Upper lobe of left lung (tissue), 6 donors: ENCODE results near the gene TADA2A. TPM values are rescaled to one million over a fixed set of nuclear protein-coding genes. Genes with fewer than 3 reads are reported as not detected.

Experiments
- ATAC-seq, 2 donors: fragments of 200-7000 bp; cut with Tn5 transposase; one replicate each; pipeline ENCODE4 v1.9.1; 2022; ENCODE audit warnings: mild to moderate bottlenecking in 2 of 2, moderate library complexity in 2 of 2; ENCODE audit not compliant: low FRiP score in 2 of 2
- DNase-seq, 2 donors: peaks; one replicate each; pipeline ENCODE4 v3.0.0-alpha.2; 2019 to 2020
- H3K27ac ChIP-seq, 4 donors: fragments of 200-600 bp; sonication (generic); one replicate each; pipeline ENCODE4 v1.5.1; 2016 to 2019
- H3K27me3 ChIP-seq, 4 donors: fragments of 200-600 bp; sonication (generic); one replicate each; pipeline ENCODE4 v1.5.1; 2017 to 2019
- H3K36me3 ChIP-seq, 4 donors: fragments of 200-600 bp; sonication (generic); one replicate each; pipeline ENCODE4 v1.5.1; 2016 to 2019
- H3K4me1 ChIP-seq, 4 donors: fragments of 200-600 bp; sonication (generic); one replicate each; pipeline ENCODE4 v1.5.1; 2018 to 2019
- H3K4me3 ChIP-seq, 4 donors: fragments of 200-600 bp; sonication (generic); one replicate each; pipeline ENCODE4 v1.5.1; 2017 to 2019; ENCODE audit warnings: mild to moderate bottlenecking in 2 of 4, moderate library complexity in 1 of 4
- H3K9me3 ChIP-seq, 4 donors: fragments of 200-600 bp; sonication (generic); one replicate each; pipeline ENCODE4 v1.5.1; 2018 to 2019
- CTCF ChIP-seq, 6 experiments: fragments of 450-650 bp in 4 of 6; fragments of 200-600 bp in 2 of 6; sonication (generic) in 2 of 6; IDR thresholded peaks; one replicate each; pipeline ENCODE4 v1.5.1; 2016 to 2019; ENCODE audit warnings: antibody characterized with exemption in 6 of 6
- EP300 ChIP-seq, 4 donors: sonication (generic); formaldehyde crosslinking; IDR thresholded peaks; one replicate each; pipeline ENCODE4 v1.5.1; 2017; ENCODE audit warnings: antibody characterized with exemption in 4 of 4, control low read depth in 2 of 4
- POLR2A ChIP-seq, 4 donors: fragments of 450-650 bp; IDR thresholded peaks; one replicate each; pipeline ENCODE4 v1.5.1; 2016 to 2017; ENCODE audit warnings: antibody characterized with exemption in 4 of 4, mild to moderate bottlenecking in 2 of 4
- POLR2AphosphoS5 ChIP-seq, 2 donors: sonication (generic); formaldehyde crosslinking; IDR thresholded peaks; one replicate each; pipeline ENCODE4 v1.5.1; 2017; ENCODE audit warnings: antibody characterized with exemption in 2 of 2
- WGBS, 2 donors: methylation state at CpG; one replicate each; pipeline ENCODE4 v1.1.5; 2017 to 2018; 5-methylcytosine and 5-hydroxymethylcytosine counted together
- total RNA-seq, 6 donors: library from RNA; depleted of rRNA in 4 of 6; stranded (reverse); fragments of >200 nt in 4 of 6; gene quantifications; one replicate each; pipeline versions ENCODE4 v1.1.0 to v1.2.1, GENCODE V29; 2016 to 2021
- donor health status: DM: no; HTN: no; CAD: no; lungs with moderate emphysema.
- donor health status: DM: no; HTN: yes; CAD: no; lungs with severe emphysema.

The TADA2A gene
- total RNA-seq, 6 donors from 2014 or later: 9.8 to 37.7 (median 22.7) TPM

GRCh38 chr17:37373530-37374159 lies 33.0 kb upstream of the TADA2A start:
- DNase-seq (peak in 1 of 2 donors; percentile 62), ATAC-seq (peak; percentile 89 to 93)
- Histone ChIP-seq H3K27ac (no peak overlapping the region), H3K4me1 (peaks cover 0 to 4% (median 0%) of the 10 kb centered on the region in 4 donors), H3K36me3 (no peaks in the 10 kb centered on the region), H3K27me3 (no peaks in the 10 kb centered on the region), H3K9me3 (no peaks in the 10 kb centered on the region), H3K4me3 (no peak overlapping the region)
- no peak for TF ChIP-seq POLR2A (IDR thresholded peaks at IDR 0.05)
- TF ChIP-seq CTCF (IDR thresholded peaks at IDR 0.05): peak; percentile 85 to 97 (median 94)
- TF ChIP-seq POLR2AphosphoS5 (IDR thresholded peaks at IDR 0.05): no peak
- 4 to 5% methylated on average over 4 of the region's 4 CpGs for WGBS, 2 donors

- no peak for TF ChIP-seq POLR2AphosphoS5 (IDR thresholded peaks at IDR 0.05)
- no peak for TF ChIP-seq CTCF (IDR thresholded peaks at IDR 0.05)
- no peak for TF ChIP-seq EP300 (IDR thresholded peaks at IDR 0.05)
- no peak for TF ChIP-seq POLR2A (IDR thresholded peaks at IDR 0.05)
- Histone ChIP-seq H3K4me3 (no peak within 1 kb of the TSS), H3K27ac (no peak within 1 kb of the TSS), H3K27me3 (no peaks in the 10 kb centered on the region), H3K9me3 (no peaks in the 10 kb centered on the region), H3K4me1 (peaks cover 0 to 4% (median 0%) of the 10 kb centered on the region in 4 donors), H3K36me3 (no peaks in the 10 kb centered on the region)
- DNase-seq (no peak), ATAC-seq (no peak)
- WGBS, 2 donors: 86 to 94% methylated on average over 7 of the region's 7 CpGs
Observed at GRCh38 chr17:37375706-37376105, 31.0 kb upstream of the TADA2A start, which contains the start of gene C17orf78. TSS of gene C17orf78 (plus strand) at chr17:37375985. CDS start at chr17:37376093, 108 bp downstream.

GRCh38 chr17:37382056-37382455 lies 24.6 kb upstream of the TADA2A start:
- TF ChIP-seq POLR2A (IDR thresholded peaks at IDR 0.05) (no peak), EP300 (IDR thresholded peaks at IDR 0.05) (no peak), POLR2AphosphoS5 (IDR thresholded peaks at IDR 0.05) (no peak), CTCF (IDR thresholded peaks at IDR 0.05) (no peak)
- no peaks in the 10 kb centered on the region for H3K36me3 ChIP-seq
- H3K27me3 ChIP-seq: no peaks in the 10 kb centered on the region
- no peak overlapping the region for H3K4me3 ChIP-seq
- DNase-seq: no peak
- no peak overlapping the region for H3K27ac ChIP-seq
- no peaks in the 10 kb centered on the region for H3K4me1 ChIP-seq
- H3K9me3 ChIP-seq: no peaks in the 10 kb centered on the region
- WGBS, 2 donors: 80 to 88% methylated on average over 1 of the region's 1 CpG
- ATAC-seq: no peak

- H3K4me3 ChIP-seq: no peak overlapping the region
Observed at GRCh38 chr17:37384560-37385149, 22.0 kb upstream of the TADA2A start.

More at GRCh38 chr17:37384560-37385149, 22.0 kb upstream of the TADA2A start:
- H3K9me3 ChIP-seq: no peaks in the 10 kb centered on the region
- no peaks in the 10 kb centered on the region for H3K36me3 ChIP-seq
- H3K27me3 ChIP-seq: no peaks in the 10 kb centered on the region
- peaks cover 0 to 5% (median 0%) of the 10 kb centered on the region in 4 donors for H3K4me1 ChIP-seq
- no peak for DNase-seq
- ATAC-seq: no peak
- no peak overlapping the region for H3K27ac ChIP-seq
- TF ChIP-seq POLR2A (IDR thresholded peaks at IDR 0.05) (no peak), CTCF (IDR thresholded peaks at IDR 0.05) (no peak), EP300 (IDR thresholded peaks at IDR 0.05) (no peak), POLR2AphosphoS5 (IDR thresholded peaks at IDR 0.05) (no peak)
- 59 to 75% methylated on average over 3 of the region's 3 CpGs for WGBS, 2 donors
